ENCODE data around the gene BAAT. TPM values are rescaled to one million over a fixed set of nuclear protein-coding genes. Genes with fewer than 3 reads are reported as not detected.

Gene BAAT
- total RNA-seq, 1 experiment from 2014 or later: not detected

DNA sequence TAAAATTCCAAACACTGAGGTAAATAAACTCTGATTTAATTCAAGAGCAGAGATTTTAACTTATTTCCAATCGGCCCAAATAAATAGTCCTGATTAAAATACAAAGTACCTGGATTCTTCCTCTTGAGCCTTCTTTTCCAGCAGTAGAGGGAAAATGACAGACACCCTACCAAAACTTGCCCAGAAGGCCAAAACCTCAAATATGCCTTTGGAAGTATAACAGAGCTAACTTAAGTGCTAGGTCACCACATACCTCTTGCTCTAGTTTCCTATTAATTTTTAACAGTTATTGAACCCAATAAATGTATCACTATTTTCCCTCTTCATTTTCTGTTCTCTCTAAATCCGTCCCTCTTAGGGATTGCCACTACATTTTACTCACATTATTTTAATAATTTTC, 1.4 kb downstream of the BAAT start:
- H4K20me1 ChIP-seq (ENCODE audit: insufficient read depth): no peaks in the 10 kb centered on the region
- CTCF ChIA-PET: no interaction called here
- H3K36me3 ChIP-seq (ENCODE audit: low read depth): peaks cover 10% of the 10 kb centered on the region; the same call in 1 of the 2 replicates
- H3K9me2 ChIP-seq (ENCODE audit: insufficient read depth): no peaks in the 10 kb centered on the region
- no peaks in the 10 kb centered on the region for H3K4me1 ChIP-seq (replicated peaks; ENCODE audit: insufficient read depth)
- H3K79me2 ChIP-seq (ENCODE audit: low read depth): no peaks in the 10 kb centered on the region
- H3K4me2 ChIP-seq: no peak overlapping the region
- no peaks in the 10 kb centered on the region for H3F3A ChIP-seq (ENCODE audit: insufficient read depth, low read depth)
- TF ChIP-seq CTCF (conservative IDR thresholded peaks at IDR 0.05): no peak
- no peak for TF ChIP-seq EZH2 (IDR thresholded peaks at IDR 0.05; ENCODE audit: low read depth)
- H3K27me3 ChIP-seq (ENCODE audit: insufficient read depth, low read depth): no peaks in the 10 kb centered on the region
- no peak for DNase-seq
- peaks cover 4% of the 10 kb centered on the region; the same call in 1 of the 2 replicates for H3K9me3 ChIP-seq (ENCODE audit: insufficient read depth, low read depth)
- H2AFZ ChIP-seq: no peak overlapping the region
- no TSS peak for BruUV-seq (replicated peaks)
- no peak overlapping the region for H3K4me3 ChIP-seq
- no peak overlapping the region for H3K27ac ChIP-seq
- POLR2A ChIA-PET (ENCODE audit: unreplicated experiment): no interaction called here
- intact Hi-C loops (cut with micrococcal nuclease; ENCODE audit: unreplicated experiment): no loop called here

DNA sequence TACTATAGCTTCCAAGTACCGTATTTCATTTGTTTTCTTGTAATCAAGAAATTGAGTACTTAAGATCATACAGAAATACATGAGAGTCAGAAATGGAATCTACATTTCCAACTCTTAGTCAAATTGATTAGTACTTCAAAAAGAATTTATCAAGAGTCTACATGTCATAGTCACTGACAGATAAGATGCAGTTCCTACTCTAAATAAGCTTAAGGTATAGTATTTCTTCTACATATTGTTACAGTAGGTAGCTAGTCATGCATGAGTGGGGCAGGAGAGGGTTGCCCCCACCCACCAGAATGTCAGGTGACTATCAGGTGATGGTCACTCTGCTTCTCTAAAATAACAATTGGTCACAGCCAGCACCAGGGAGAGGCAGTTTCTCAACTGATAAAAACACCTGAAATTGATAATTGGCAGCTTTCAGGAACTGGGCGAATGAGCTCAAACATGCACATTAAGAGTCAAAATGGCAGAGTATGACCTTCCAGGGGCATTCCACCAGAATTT, 2.9 kb downstream of the BAAT start:
- DNase-seq: no peak
- ChIA-PET CTCF (no interaction called here), POLR2A (ENCODE audit: unreplicated experiment) (no interaction called here)
- Histone ChIP-seq H3K4me3 (no peak overlapping the region), H3K9me3 (ENCODE audit: insufficient read depth, low read depth) (peaks cover 4% of the 10 kb centered on the region; the same call in 1 of the 2 replicates), H4K20me1 (ENCODE audit: insufficient read depth) (no peaks in the 10 kb centered on the region), H3K4me1 (replicated peaks; ENCODE audit: insufficient read depth) (no peaks in the 10 kb centered on the region), H3K36me3 (ENCODE audit: low read depth) (peaks cover 4% of the 10 kb centered on the region; the same call in 1 of the 2 replicates), H3K27ac (no peak overlapping the region), H2AFZ (no peak overlapping the region), H3K79me2 (ENCODE audit: low read depth) (no peaks in the 10 kb centered on the region), H3K4me2 (no peak overlapping the region), H3K27me3 (ENCODE audit: insufficient read depth, low read depth) (no peaks in the 10 kb centered on the region), H3K9me2 (ENCODE audit: insufficient read depth) (no peaks in the 10 kb centered on the region), H3F3A (ENCODE audit: insufficient read depth, low read depth) (no peaks in the 10 kb centered on the region)
- no peak for TF ChIP-seq CTCF (conservative IDR thresholded peaks at IDR 0.05)
- no peak for TF ChIP-seq EZH2 (IDR thresholded peaks at IDR 0.05; ENCODE audit: low read depth)
- BruUV-seq (replicated peaks): no TSS peak
- intact Hi-C loops (cut with micrococcal nuclease; ENCODE audit: unreplicated experiment): no loop called here

DNA sequence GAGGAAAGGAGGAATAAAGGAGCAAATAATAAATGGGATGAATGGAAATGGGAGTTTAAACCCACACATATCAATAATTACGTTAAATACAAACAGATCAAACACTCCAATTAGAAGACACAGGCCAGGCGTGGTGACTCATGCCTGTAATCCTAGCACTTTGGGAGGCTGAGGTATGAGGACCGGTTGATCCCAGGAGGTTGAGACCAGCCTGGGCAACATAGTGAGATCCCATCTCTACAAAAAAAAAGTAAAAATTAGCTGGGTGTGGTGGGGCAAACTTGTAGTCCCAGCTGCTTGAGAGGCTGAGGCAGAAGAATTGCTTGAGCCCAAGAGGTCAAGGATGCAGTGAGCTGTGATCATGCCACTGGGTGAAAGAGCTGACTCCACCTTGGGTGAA, 3.7 kb downstream of the BAAT start:
- intact Hi-C loops (cut with micrococcal nuclease; ENCODE audit: unreplicated experiment): no loop called here
- no peak for DNase-seq
- H3K4me3 ChIP-seq: no peak overlapping the region
- ChIA-PET POLR2A (ENCODE audit: unreplicated experiment) (no interaction called here), CTCF (no interaction called here)
- no peaks in the 10 kb centered on the region for H3F3A ChIP-seq (ENCODE audit: insufficient read depth, low read depth)
- H2AFZ ChIP-seq: no peak overlapping the region
- no peak overlapping the region for H3K4me2 ChIP-seq
- no peaks in the 10 kb centered on the region for H3K27me3 ChIP-seq (ENCODE audit: insufficient read depth, low read depth)
- no peak for TF ChIP-seq CTCF (conservative IDR thresholded peaks at IDR 0.05)
- no peak for TF ChIP-seq EZH2 (IDR thresholded peaks at IDR 0.05; ENCODE audit: low read depth)
- no peaks in the 10 kb centered on the region for H3K36me3 ChIP-seq (ENCODE audit: low read depth)
- H4K20me1 ChIP-seq (ENCODE audit: insufficient read depth): no peaks in the 10 kb centered on the region
- H3K79me2 ChIP-seq (ENCODE audit: low read depth): no peaks in the 10 kb centered on the region
- H3K27ac ChIP-seq: no peak overlapping the region
- no peaks in the 10 kb centered on the region for H3K4me1 ChIP-seq (replicated peaks; ENCODE audit: insufficient read depth)
- no peaks in the 10 kb centered on the region for H3K9me2 ChIP-seq (ENCODE audit: insufficient read depth)
- BruUV-seq (replicated peaks): no TSS peak
- H3K9me3 ChIP-seq (ENCODE audit: insufficient read depth, low read depth): peaks cover 4% of the 10 kb centered on the region; the same call in 1 of the 2 replicates
